Stimulated activated CD4-positive, alpha-beta T cell treated with anti-CD3 and anti-CD28 coated beads, TNF-alpha, amount 100 ng/mL, for 48 hours (primary cell): ENCODE data around the gene ZFY.
"Not testable (repeated sequence)": the region's sequence is repeated elsewhere in the genome, so short reads cannot be mapped to it uniquely, and the experiment has no call there.

Experiments used
- DNase-seq, 3 donors: peaks; one replicate each; pipeline ENCODE4 v3.0.0-alpha.2; 2020; ENCODE audit warnings: low read depth in 3 of 3

ZFY gene

DNA sequence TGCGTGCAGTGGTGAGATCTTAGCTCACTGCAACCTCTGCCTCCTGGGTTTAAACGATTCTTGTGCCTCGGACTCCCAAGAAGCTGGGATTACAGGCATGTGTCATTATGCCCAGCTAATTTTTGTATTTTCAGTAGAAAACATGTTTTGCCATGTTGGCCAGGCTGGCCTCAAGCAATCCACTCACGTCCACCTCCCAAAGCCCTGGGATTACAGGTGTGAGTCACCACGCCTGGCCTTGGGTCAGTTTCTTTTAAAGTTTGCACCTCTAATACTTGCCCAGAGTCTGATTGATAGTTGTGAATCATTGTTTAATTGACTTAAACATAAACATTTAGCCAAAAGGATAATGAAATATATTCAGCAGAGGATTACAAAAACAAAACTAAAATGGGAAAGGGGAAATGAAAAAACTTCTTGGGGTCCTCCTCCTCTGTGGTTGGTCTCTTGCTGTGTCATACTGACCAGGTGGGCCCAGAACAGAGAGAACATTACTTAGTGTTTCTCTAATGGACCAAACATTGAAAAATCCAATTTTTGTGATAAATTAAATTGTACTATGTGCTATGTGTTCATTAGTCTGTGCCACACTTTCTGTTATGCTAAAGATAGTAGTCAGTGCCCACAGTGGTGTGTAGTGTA is 38.0 kb downstream of the ZFY start:
- DNase-seq = no peak

DNA sequence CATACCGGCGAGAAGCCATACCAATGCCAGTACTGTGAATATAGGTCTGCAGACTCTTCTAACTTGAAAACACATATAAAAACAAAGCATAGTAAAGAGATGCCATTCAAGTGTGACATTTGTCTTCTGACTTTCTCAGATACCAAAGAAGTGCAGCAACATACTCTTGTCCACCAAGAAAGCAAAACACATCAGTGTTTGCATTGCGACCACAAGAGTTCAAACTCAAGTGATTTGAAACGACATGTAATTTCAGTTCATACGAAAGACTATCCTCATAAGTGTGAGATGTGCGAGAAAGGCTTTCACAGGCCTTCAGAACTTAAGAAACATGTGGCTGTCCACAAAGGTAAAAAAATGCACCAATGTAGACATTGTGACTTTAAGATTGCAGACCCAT is 44.1 kb downstream of the ZFY start:
- no peak for DNase-seq

DNA sequence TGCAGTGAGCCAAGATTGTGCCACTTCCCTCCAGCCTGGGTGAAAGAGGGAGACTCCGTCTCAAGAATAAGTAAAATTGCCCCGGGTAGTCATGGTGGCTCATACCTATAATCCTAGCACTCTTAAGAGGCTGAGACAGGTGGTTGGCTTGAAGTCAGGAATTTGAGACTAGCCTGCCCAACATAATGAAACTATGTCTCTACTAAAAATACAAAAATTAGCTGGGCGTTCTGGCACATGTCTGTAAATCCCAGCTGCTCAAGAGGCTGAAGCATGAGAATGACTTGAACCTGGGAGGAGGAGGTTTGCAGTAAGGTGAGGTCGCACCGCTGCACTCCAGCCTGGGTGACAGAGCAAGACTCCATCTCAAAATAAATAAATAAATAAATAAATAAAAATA is 49.3 kb downstream of the ZFY start:
- no peak for DNase-seq

DNA sequence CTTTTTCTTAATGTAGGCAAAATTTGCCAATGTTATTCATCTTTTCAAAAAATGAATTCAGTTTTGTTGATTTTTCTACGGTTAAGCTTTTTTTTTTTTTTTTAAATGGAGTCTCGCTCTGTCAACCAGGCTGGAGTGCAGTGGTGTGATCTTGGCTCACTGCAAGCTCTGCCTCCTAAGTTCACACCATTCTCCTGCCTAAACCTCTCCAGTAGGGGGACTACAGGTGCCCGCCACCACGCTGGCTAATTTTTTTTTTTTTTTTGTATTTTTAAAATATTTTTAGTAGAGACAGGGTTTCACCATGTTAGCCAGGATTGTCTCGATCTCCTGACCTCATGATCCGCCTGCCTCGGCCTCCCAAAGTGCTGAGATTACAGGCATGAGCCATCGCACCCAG is 52.0 kb downstream of the ZFY start:
- DNase-seq = not testable (repeated sequence)

DNA sequence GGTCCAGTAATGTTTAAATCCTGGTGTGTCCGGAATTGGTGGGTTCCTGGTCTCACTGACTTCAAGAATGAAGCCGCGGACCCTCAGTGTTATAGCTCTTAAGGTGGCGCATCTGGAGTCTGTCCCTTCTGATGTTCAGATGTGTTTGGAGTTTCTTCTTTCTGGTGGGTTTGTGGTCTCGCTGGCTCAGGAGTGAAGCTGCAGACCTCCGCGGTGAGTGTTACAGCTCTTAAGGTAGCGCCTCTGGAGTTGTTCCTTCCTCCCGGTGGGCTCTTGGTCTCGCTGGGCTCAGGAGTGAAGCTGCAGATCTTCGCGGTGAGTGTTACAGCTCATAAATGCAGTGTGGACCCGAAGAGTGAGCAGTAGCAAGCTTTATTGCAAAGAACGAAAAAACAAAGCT is 62.2 kb downstream of the ZFY start:
- DNase-seq = not testable (repeated sequence)

DNA sequence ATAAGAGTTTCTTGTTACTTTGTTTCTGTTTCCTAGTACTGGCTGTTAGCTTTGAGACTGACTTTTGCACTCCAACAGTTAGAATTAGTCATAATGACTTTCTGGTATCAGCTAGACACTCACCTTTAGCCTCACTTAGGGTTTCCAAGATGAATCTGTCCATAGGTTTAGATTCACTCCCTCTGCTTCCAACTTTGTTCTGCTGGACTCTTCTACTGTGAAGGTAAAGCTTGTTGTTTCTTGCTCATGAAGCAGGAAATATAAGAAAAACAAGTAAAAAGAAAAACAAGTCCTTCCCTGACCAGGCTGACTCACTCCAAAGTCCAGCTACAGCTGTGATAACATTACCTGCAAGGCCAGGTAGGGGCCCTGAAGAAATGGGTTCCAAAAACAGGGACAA is 67.0 kb downstream of the ZFY start:
- no peak for DNase-seq

DNA sequence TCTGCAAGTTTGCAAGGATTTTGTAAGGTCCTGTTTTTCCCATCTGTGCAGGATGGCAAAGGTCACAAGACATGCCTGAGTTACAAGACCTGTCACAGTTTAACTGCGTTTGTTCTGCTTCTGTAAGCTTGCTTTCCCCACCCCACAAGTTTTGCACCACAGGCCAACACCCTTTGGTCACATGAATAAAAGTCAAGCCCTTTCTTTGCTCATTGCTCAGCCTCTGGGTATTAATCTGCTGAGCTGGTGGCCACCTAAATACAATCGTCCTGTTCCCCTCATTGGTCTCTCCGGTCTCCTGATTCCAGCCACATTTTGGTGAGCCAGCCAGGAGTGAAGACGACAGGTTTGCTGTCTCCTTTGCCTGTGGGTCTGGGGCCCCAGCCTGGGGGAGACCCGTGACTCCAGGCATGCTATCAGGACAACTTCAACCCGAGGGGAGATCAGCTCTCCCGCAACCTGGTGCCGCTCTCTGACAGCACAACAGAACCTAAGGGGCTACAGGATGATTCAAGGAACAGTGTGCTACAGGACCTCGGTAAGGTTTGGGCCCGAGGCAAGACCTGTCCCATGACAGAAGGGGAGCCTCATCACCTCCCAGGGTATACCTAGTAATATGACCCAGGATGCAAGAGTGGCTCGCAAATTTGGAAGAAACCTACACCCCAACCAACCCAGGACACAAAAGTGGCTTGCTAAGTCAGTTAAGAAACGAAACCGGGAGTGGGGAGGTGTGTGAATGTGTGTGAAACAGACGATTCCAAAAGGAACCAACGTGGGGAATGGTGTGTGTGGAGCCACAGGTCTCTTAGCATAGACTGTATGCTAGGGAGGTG is 67.7 kb downstream of the ZFY start:
- DNase-seq = no peak

DNA sequence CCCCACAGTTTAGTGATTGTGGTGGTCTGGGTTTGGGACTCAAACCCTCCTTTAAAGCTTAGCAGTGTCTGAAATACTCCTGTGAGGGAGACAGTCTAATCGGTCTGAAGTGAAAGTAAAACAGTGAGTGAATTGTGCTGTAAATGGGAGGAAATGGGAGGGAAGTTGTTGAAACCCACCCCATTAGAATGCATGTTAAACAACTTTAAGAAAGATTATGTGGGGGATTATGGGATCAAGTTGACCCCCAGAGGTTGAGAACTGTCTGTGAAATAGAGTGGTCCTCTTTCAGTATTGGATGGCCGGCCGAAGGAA is 68.3 kb downstream of the ZFY start:
- DNase-seq = no peak

DNA sequence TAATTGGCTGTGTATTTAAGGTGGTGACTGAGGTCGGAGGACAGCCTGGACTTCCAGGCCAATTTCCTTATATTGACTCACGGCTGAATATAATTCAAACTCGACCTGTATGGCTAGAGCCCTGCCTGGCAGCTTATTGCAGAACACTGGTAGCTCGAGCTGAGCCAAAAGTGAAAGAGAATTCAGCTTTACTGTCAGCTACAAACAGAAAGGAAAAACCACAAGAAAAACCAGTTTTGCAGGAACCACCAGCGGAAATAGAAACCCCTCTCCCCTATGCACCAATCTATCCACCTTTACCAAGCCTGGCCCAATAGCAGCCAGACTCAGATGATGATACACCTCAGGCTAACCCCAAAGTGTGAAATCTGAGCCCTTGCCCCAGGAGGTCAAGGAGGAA is 68.7 kb downstream of the ZFY start:
- DNase-seq = no peak

DNA sequence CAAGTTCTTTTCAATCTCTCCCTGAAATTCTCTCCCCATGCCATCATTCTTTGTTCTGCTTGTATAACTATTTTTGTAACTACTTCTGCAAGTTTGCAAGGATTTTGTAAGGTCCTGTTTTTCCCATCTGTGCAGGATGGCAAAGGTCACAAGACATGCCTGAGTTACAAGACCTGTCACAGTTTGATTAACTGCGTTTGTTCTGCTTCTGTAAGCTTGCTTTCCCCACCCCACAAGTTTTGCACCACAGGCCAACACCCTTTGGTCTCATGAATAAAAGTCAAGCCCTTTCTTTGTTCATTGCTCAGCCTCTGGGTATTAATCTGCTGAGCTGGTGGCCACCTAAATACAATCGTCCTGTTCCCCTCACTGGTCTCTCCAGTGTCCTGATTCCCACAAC is 70.8 kb downstream of the ZFY start:
- not testable (repeated sequence) for DNase-seq

DNA sequence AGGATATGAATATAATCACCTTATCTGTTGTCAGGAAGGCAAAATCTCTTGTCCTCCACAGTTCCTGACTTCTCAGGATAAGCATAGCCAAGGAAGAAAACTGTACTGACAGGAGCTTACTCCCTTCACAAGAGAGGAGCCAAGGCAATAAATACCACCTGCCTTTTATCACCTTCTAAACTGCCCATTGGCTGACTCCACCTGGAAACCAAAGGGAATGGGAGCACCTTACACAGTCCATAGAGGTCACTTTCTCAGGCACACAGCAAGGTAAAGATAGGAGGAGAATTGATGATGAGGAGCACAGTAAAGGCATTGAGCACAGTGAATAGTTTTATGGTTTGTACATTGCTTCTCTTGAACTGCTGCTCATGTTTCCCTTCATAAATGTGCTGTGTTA is 72.8 kb downstream of the ZFY start:
- no peak for DNase-seq

DNA sequence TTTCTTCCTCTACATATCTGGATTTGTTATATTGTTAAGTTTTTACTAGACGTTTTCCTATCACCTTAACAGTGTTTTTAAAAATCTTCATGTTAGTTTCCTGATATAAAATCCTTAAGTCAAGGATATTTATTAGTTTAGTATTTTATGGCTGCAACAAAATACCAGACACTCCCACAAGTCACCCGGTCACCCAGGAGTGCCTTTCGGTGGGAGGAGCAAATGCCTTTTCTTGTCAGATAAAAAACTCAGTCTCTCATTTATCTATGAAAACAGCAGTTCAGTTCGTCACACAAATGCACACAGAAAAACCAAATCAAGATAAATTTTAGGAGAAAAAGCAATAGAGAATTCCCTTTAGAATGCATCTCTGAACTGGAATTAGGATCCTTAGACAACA is 77.0 kb downstream of the ZFY start:
- no peak for DNase-seq

DNA sequence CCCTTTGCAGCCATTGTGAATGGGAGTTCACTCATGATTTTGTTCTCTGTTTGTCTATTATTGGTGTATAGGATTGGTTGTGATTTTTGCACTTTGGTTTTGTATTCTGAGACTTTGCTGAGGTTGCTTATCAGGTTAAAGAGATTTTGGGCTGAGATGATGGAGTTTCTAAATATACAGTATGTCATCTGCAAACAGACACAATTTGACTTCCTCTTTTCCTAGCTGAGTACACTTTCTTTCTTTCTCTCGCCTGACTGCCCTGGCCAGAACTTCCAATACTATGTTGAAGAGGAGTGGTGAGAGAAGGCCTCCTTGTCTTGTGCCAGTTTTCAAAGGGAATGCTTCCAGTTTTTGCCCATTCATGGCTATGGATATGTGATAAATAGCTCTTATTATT is 81.4 kb downstream of the ZFY start:
- no peak for DNase-seq

DNA sequence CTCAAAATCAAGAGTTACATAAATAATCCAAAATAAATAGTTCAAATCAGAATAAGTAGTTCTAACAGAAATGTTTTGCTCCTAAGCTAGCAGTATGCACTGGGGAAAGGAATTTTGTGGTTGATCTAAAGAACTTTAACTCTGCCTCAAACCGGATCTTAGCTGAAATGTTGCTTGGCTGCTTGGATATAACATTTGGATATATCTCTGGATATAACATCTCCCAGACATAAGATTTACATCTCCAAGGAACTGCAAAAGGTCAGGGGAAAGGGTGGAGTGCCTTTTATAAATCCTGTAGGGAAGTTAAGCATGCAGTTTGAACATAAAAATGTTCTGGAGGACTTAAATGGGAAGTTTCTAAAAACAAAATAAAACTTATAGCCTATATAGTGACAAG is 83.4 kb downstream of the ZFY start:
- DNase-seq = no peak

DNA sequence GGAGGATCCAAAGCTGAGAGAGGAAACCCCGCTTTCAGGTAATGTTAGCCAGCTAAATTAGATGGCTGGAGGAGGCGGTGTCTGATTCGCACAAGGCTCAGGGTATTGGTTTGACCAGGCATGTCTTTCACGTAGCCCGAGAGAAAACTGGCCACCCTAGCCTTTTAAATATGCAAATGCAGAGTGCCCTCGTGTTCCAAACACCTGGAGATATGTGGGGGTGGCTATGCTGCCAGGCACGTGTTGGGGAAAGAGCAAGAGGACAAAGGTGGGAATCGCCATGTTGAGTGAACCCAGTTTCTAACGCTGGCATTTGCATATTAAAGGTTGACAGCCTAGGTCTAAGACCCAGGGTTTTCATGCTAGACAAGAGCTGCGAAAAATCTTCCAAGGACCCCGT is 84.4 kb downstream of the ZFY start:
- DNase-seq = no peak

DNA sequence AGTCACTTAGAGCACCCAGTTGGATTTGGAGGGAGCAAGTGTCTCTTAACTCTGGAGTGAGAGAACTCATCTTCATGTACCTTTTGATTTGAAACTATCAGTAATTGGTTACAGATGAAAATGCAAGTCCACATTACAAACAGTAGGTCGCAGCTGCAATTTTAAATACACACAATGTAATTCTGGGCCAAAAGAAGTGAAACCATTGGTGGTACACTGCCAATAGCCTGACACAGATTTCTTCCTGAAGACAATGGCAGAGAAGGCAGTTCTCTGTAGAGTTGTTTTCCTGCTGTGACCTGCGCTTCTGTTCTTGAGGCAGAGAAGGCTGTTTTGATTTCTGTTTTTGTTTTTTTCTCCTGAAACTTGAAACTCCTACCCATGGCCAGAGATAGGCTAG is 86.0 kb downstream of the ZFY start:
- no peak for DNase-seq

DNA sequence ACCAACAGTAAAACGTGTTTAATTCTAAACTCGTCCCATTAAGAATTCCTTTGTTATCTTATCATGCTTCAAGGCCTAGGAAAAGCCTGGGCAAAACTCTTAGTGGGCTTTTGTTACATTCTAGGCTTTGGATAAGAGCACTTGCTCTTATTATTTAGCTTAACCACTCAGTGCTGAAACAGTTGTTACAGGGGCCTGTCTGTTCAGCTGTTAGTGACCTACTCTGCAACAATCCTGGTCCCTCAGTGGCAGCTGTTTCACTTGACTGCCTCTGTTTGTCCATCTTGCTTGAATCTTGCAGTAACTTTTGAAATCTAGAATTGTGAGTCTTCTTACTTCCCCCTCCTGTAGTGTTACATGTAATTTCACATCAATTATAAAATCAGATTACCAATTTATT is 88.4 kb downstream of the ZFY start:
- DNase-seq = no peak

DNA sequence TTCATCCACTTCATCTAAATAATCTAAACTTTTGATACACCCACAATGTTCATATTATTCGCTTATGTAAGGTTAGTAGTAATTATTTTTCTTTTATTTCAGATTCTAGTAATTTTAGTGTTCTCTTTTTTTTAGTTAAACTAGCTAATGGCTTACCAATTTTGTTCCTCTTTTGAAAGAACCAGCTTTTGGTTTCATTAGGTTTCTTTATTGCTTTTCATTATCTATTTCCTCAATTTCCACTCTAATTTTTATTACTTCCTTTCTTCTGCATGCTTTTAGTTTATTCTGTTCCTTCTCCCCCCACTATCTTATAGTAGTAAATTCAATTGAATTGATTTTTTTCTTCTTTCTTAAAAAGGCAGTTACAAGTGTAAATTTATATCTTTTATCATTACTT is 90.2 kb downstream of the ZFY start:
- DNase-seq = no peak
